Activated naive CD4-positive, alpha-beta T cell treated with anti-CD3 and anti-CD28 coated beads for 36 hours (primary cell): ENCODE data around the gene SMAP1. TPM values are rescaled to one million over a fixed set of nuclear protein-coding genes. Genes with fewer than 3 reads are reported as not detected.

Source experiments
- CTCF ChIA-PET: fragments of 350-600 bp; sonication (Branson Sonifier 250); formaldehyde crosslinking; loops from one replicate; lab custom pipeline; 2021; ENCODE audit warnings: antibody characterized with exemption; lab: Charles Lee
- DNase-seq: peaks from one replicate; pipeline ENCODE4 v3.0.0-alpha.2; 2020
- H3K27ac Mint-ChIP-seq: one replicate; pipeline ENCODE4 v1.8.0; 2021; ENCODE audit warnings: mild to moderate bottlenecking, mixed read lengths
- H3K27me3 Mint-ChIP-seq: one replicate; pipeline ENCODE4 v1.8.0; 2021; ENCODE audit warnings: low read depth, mixed read lengths
- H3K36me3 Mint-ChIP-seq: one replicate; pipeline ENCODE4 v1.8.0; 2021; ENCODE audit warnings: low read depth, mixed read lengths
- H3K4me1 Mint-ChIP-seq: one replicate; pipeline ENCODE4 v1.8.0; 2021; ENCODE audit warnings: low read depth, mixed read lengths
- H3K4me3 Mint-ChIP-seq: one replicate; pipeline ENCODE4 v1.8.0; 2021; ENCODE audit warnings: mild to moderate bottlenecking, moderate library complexity, mixed read lengths
- H3K9me3 Mint-ChIP-seq: one replicate; pipeline ENCODE4 v1.8.0; 2021; ENCODE audit warnings: mixed read lengths
- intact Hi-C: fragments of 100-400 bp; cut with micrococcal nuclease; formaldehyde crosslinking; loops from one replicate; pipeline ENCODE4 v1.15.1; 2023
- total RNA-seq, 2 experiments: library from RNA; stranded (reverse); gene quantifications; one replicate each; pipeline ENCODE4 v1.2.3, GENCODE V29; 2021

SMAP1 gene
- total RNA-seq, 2 experiments from 2014 or later: 15.8 to 16.1 TPM

DNA sequence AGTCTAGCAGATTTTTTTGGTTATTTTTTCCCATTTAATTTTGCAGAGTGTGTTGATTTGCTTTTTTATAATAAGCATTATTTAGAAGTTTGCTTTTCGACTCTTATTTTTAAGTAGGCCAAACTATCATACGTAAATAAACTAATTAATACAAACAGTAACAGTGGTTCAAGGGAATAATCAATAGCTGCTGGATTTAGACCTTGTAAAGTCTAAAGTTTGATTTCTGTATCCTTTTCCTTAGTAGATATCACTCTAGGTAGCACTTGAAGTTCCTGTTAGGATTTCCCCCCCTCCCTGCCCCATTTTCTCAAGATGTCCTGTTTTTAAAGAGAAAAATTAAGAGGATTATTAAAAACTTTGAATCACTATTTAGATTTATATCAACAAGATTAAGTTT is 153.1 kb downstream of the SMAP1 start:
- CTCF ChIA-PET: interaction anchor here (0.6 kb wide), 1 partner anchor 108 kb away, joined by 5 read pairs; no protein-coding TSS in a partner anchor
- Mint-ChIP-seq H3K4me3 (no peak overlapping the region), H3K36me3 (peaks cover 12% of the 10 kb centered on the region), H3K27ac (no peak overlapping the region), H3K27me3 (no peaks in the 10 kb centered on the region), H3K4me1 (no peaks in the 10 kb centered on the region), H3K9me3 (peaks cover 7% of the 10 kb centered on the region)
- no peak for DNase-seq
- intact Hi-C loops: loop anchor here (1.0 kb wide), 1 partner anchor 10 kb away; no protein-coding TSS in a partner anchor

DNA sequence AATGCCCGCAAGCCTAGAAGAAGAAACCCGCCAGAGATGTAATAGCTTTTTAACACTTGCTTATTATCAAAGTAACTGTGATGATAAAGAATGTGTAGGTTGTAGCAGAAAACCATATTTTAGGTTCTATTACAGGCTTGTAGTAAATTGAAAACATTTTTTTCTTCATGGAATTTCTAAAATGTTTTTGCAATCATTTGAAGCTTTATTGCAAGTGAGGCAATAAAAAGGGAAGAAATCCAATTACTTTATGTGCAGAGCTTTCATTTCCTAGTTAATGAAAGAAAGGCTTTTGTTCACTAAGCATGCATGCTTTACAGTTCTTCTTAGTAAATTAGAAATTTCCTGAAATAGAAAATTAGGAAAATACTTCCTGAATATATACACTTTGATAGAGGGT is 154.1 kb downstream of the SMAP1 start:
- H3K4me1 Mint-ChIP-seq: no peaks in the 10 kb centered on the region

DNA sequence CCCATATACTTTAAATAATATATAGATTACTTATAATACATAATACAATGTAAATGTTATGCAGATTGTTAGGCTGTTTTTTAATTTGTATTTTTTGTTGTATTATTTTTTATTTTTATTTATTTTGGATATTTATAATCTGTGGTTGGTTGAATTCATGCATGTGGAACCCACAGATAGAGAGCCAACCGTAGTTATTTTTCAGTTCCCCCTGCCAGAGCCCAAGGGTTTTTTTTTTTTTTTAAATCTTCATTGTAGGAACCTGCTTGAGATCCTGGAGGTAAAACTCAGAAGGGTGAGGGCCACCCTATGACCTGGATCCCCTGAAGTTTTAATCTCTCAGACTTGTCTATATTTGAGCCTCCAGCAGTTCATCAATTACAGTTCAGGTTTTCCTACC is 156.0 kb downstream of the SMAP1 start:
- Mint-ChIP-seq H3K4me1 (no peaks in the 10 kb centered on the region), H3K36me3 (peaks cover 12% of the 10 kb centered on the region), H3K9me3 (peaks cover 7% of the 10 kb centered on the region), H3K4me3 (no peak overlapping the region), H3K27ac (no peak overlapping the region), H3K27me3 (no peaks in the 10 kb centered on the region)
- intact Hi-C loops: no loop called here
- DNase-seq: no peak
- CTCF ChIA-PET: no interaction called here

More for the DNA sequence above, 154.1 kb downstream of the SMAP1 start:
- CTCF ChIA-PET: interaction anchor here (0.6 to 1.1 kb wide), 2 partner anchors 10 to 117 kb away, joined by 3 to 10 read pairs; no protein-coding TSS in a partner anchor
- intact Hi-C loops: loop anchor here (1.0 kb wide), 1 partner anchor 9 kb away; no protein-coding TSS in a partner anchor
- Mint-ChIP-seq H3K4me3 (no peak overlapping the region), H3K36me3 (peaks cover 12% of the 10 kb centered on the region), H3K9me3 (peaks cover 7% of the 10 kb centered on the region), H3K27me3 (no peaks in the 10 kb centered on the region), H3K27ac (no peak overlapping the region)
- DNase-seq: no peak

DNA sequence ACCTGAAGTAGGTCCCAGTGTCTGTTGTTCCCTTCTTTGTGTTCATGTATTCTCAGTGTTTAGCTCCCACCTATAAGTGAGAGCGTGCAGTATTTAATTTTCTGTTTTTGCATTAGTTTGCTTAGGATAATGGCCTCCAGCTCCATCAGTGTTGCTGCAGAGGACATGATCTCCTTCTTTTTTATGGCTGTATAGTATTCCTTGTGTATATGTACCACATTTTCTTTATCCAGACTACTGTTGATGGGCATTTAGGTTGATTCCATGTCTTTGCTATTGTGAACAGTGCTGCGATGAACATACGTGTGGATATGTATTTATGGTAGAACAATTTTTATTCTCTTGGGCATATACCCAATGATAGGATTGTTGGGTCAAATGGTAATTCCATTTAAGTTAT is 163.7 kb downstream of the SMAP1 start:
- Mint-ChIP-seq H3K9me3 (peaks cover 4% of the 10 kb centered on the region), H3K4me3 (no peak overlapping the region), H3K36me3 (peaks cover 5% of the 10 kb centered on the region), H3K4me1 (no peaks in the 10 kb centered on the region), H3K27me3 (no peaks in the 10 kb centered on the region), H3K27ac (no peak overlapping the region)
- no peak for DNase-seq
- intact Hi-C loops: no loop called here
- CTCF ChIA-PET: no interaction called here

- peaks cover 4% of the 10 kb centered on the region for H3K9me3 Mint-ChIP-seq
- peaks cover 4% of the 10 kb centered on the region for H3K4me1 Mint-ChIP-seq
- no peak overlapping the region for H3K4me3 Mint-ChIP-seq
- peaks cover 6% of the 10 kb centered on the region for H3K36me3 Mint-ChIP-seq
- no peaks in the 10 kb centered on the region for H3K27me3 Mint-ChIP-seq
- intact Hi-C loops: no loop called here
- CTCF ChIA-PET: no interaction called here
- no peak for DNase-seq
- no peak overlapping the region for H3K27ac Mint-ChIP-seq
Observed at GRCh38 chr6:70834520-70834919, 166.8 kb downstream of the SMAP1 start.

DNA sequence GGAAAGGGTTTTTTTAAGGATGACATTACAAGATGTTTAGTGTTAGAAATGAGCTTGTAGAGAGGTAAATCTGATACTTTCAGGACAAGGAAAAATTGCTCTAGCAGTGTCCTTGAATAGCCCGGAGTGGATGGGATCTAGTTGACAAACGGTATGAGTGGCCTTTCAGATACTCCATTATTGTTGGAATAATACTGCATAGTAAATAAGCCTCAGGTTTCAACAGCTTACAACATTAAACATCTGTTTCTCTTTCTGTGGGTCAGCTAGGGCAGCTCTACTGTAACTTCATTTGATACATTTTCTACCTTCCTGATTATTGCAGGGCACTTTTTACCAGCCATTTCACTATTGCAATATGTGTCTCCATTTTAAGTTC is 171.2 kb downstream of the SMAP1 start:
- H3K4me1 Mint-ChIP-seq: peaks cover 4% of the 10 kb centered on the region
- no peak overlapping the region for H3K4me3 Mint-ChIP-seq
- H3K36me3 Mint-ChIP-seq: peaks cover 2% of the 10 kb centered on the region
- H3K27ac Mint-ChIP-seq: no peak overlapping the region
- intact Hi-C loops: no loop called here
- CTCF ChIA-PET: interaction anchor here (0.6 kb wide), 1 partner anchor 386 kb away, joined by 3 read pairs; no protein-coding TSS in a partner anchor
- no peaks in the 10 kb centered on the region for H3K9me3 Mint-ChIP-seq
- no peak for DNase-seq
- H3K27me3 Mint-ChIP-seq: no peaks in the 10 kb centered on the region

- DNase-seq: no peak
- H3K36me3 Mint-ChIP-seq: peaks cover 2% of the 10 kb centered on the region
- no peak overlapping the region for H3K27ac Mint-ChIP-seq
- intact Hi-C loops: no loop called here
- CTCF ChIA-PET: interaction anchor here (0.6 to 1.3 kb wide), 3 partner anchors 14 to 387 kb away, joined by 3 read pairs; no protein-coding TSS in a partner anchor
- H3K4me3 Mint-ChIP-seq: no peak overlapping the region
- H3K27me3 Mint-ChIP-seq: no peaks in the 10 kb centered on the region
- peaks cover 4% of the 10 kb centered on the region for H3K4me1 Mint-ChIP-seq
- H3K9me3 Mint-ChIP-seq: no peaks in the 10 kb centered on the region
Observed at GRCh38 chr6:70839286-70840266, 171.9 kb downstream of the SMAP1 start.

DNA sequence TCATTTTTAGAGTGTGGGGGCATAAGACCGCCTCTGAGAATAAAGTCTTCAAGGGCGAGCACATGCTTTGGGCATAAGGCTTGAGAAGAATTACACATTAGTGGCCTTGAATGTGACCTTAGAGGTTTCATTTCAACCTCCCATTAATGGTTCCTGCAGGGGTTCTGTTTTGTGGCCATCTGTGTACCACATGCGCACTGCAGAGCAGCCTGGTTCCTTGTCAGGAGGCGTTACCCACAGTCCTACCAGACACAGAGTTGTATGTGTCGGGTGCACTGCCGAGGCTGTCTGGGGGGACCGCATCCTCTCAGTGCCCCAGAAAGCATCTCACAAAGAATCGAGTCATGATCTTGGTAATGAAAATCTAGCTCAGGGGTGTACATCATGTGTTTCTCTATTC is 173.4 kb downstream of the SMAP1 start:
- intact Hi-C loops: no loop called here
- peaks cover 4% of the 10 kb centered on the region for H3K4me1 Mint-ChIP-seq
- no peak for DNase-seq
- peaks cover 3% of the 10 kb centered on the region for H3K36me3 Mint-ChIP-seq
- CTCF ChIA-PET: interaction anchor here (0.6 to 1.3 kb wide), 3 partner anchors 16 to 1130 kb away, joined by 3 read pairs; no protein-coding TSS in a partner anchor
- no peaks in the 10 kb centered on the region for H3K9me3 Mint-ChIP-seq
- H3K27me3 Mint-ChIP-seq: no peaks in the 10 kb centered on the region
- H3K4me3 Mint-ChIP-seq: no peak overlapping the region
- H3K27ac Mint-ChIP-seq: no peak overlapping the region

GRCh38 chr6:70842541-70842940 is 174.9 kb downstream of the SMAP1 start:
- Mint-ChIP-seq H3K4me3 (no peak overlapping the region), H3K9me3 (no peaks in the 10 kb centered on the region), H3K27ac (no peak overlapping the region), H3K4me1 (peaks cover 8% of the 10 kb centered on the region), H3K36me3 (peaks cover 3% of the 10 kb centered on the region), H3K27me3 (no peaks in the 10 kb centered on the region)
- DNase-seq: no peak
- CTCF ChIA-PET: interaction anchor here (1.1 to 1.5 kb wide), 2 partner anchors 52 to 135 kb away, joined by 3 to 4 read pairs; no protein-coding TSS in a partner anchor
- intact Hi-C loops: no loop called here

DNA sequence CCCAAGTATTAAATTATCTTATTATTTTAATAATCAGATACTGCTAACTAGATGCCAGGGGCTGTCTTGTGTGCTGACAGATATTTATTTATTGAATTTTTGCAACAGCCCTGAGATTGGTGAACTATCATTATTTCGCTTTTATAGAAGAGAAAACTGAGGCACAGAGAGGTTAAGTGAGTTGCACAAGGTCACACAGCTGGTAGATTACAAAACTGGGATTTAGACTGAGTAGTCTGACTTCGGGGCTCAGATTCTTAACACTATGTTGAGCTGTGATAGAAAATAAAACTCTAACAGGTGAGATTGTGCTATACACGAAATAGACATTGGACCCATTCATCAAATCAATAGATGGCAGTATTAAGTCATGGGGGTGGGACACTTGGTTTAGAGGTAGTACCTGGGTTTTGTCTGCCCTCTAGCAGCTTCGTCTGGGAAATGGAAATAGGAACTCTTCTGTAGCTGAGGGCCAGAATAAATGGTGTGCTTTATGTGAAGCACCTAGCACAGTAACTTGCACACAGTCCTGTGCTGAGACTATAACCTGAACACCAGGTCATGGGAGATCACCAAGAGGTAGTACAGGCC is 175.7 kb downstream of the SMAP1 start:
- intact Hi-C loops: loop anchor here (1.0 kb wide), 1 partner anchor 137 kb away; no protein-coding TSS in a partner anchor
- Mint-ChIP-seq H3K27ac (no peak overlapping the region), H3K9me3 (no peaks in the 10 kb centered on the region), H3K36me3 (peaks cover 3% of the 10 kb centered on the region), H3K27me3 (no peaks in the 10 kb centered on the region), H3K4me1 (peaks cover 8% of the 10 kb centered on the region), H3K4me3 (no peak overlapping the region)
- peak; percentile 7 for DNase-seq
- CTCF ChIA-PET: interaction anchor here (1.1 to 1.5 kb wide), 4 partner anchors 51 to 145 kb away, joined by 3 to 4 read pairs (median 3); no protein-coding TSS in a partner anchor

DNA sequence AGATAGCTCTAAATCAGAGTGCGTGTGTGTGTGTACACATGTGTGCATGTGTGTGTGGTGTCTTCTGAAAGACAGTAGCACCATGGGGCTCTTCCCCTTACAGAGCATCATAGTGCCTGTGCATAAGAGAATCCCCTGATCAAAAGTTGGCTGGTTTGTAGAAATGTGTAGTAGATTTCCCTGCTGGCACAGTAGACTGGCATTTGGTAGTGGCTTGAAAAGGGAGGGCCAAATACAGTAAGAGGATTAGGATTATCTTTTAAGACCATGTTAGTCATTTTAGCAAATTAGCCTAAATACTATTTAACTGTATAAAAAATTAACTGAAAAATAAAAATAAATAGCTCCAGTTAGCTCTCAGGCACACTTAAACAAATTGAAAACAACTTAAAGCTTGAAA is 176.6 kb downstream of the SMAP1 start:
- no peaks in the 10 kb centered on the region for H3K27me3 Mint-ChIP-seq
- no peak for DNase-seq
- H3K4me3 Mint-ChIP-seq: no peak overlapping the region
- peaks cover 3% of the 10 kb centered on the region for H3K36me3 Mint-ChIP-seq
- CTCF ChIA-PET: interaction anchor here (1.2 to 2.7 kb wide), 3 partner anchors 8 to 146 kb away, joined by 3 to 12 read pairs (median 3); no protein-coding TSS in a partner anchor
- H3K4me1 Mint-ChIP-seq: peaks cover 5% of the 10 kb centered on the region
- intact Hi-C loops: no loop called here
- no peaks in the 10 kb centered on the region for H3K9me3 Mint-ChIP-seq
- H3K27ac Mint-ChIP-seq: no peak overlapping the region

DNA sequence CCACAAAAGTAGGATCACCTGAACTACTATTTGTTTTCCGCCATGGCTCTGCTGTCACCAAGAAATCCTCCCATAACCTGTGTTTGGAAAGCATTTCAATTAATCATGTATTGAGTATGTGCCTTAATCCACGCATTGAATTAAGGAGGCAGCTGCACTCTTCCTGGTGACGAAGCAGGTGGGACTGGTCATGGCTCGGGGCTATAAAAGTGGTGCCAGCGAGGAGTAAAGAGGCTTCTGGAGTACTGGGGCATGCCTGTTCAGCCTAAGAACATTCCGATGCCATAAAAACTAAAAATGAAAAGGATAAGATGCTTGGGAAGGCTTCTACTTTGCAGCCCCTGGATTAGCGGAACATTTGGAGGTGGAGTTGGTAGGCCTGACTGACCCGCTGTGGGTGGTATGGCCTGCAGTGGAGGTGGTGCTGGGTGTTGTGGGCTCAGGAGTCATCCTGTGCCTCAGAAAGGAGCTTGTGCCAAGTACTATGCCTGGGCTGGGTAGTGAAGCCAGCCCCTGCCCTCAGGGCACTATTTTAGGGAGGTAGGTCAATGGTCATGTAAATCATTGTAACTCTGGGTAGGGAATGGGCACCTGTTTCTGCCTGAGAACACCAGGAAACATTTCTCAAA is 178.6 kb downstream of the SMAP1 start:
- CTCF ChIA-PET: interaction anchor here (2.7 kb wide), 1 partner anchor 139 kb away, joined by 12 read pairs; no protein-coding TSS in a partner anchor
- no peaks in the 10 kb centered on the region for H3K9me3 Mint-ChIP-seq
- intact Hi-C loops: no loop called here

More for the DNA sequence above, 178.6 kb downstream of the SMAP1 start:
- Mint-ChIP-seq H3K4me1 (peaks cover 3% of the 10 kb centered on the region), H3K27me3 (no peaks in the 10 kb centered on the region), H3K4me3 (no peak overlapping the region), H3K36me3 (peaks cover 1% of the 10 kb centered on the region), H3K27ac (no peak overlapping the region)
- DNase-seq: no peak
